Esophagus muscularis mucosa (tissue), 4 donors: ENCODE measurements around the gene MISP. TPM values are rescaled to one million over a fixed set of nuclear protein-coding genes. Genes with fewer than 3 reads are reported as not detected.
"Not testable (repeated sequence)": the region's sequence is repeated elsewhere in the genome, so short reads cannot be mapped to it uniquely, and the experiment has no call there.

Experiments used
- DNase-seq: peaks from one replicate; pipeline ENCODE4 v3.0.0-alpha.2; 2017; ENCODE audit errors: extremely low spot score
- H3K27ac ChIP-seq, 4 donors: fragments of 200-600 bp; sonication (generic); replicated peaks in 1 of 4; 1 replicate in 3 of 4; 2 replicates in 1 of 4; pipeline ENCODE4 v1.5.1; 2016 to 2019; ENCODE audit warnings: mild to moderate bottlenecking in 1 of 4
- H3K27me3 ChIP-seq, 4 donors: fragments of 200-600 bp; sonication (generic); one replicate each; pipeline versions ENCODE4 v1.5.1 to v1.6.0; 2016 to 2019
- H3K36me3 ChIP-seq, 4 donors: fragments of 200-600 bp; sonication (generic); one replicate each; pipeline ENCODE4 v1.5.1; 2016 to 2019
- H3K4me1 ChIP-seq, 4 donors: fragments of 200-600 bp; sonication (generic); one replicate each; pipeline ENCODE4 v1.5.1; 2016 to 2019
- H3K4me3 ChIP-seq, 4 donors: fragments of 200-600 bp; sonication (generic); 1 replicate in 2 of 4; 2 replicates in 2 of 4; pipeline ENCODE4 v1.5.1; 2016 to 2019; ENCODE audit warnings: mild to moderate bottlenecking in 4 of 4, moderate library complexity in 1 of 4
- H3K9me3 ChIP-seq, 4 donors: fragments of 200-600 bp; sonication (generic); 1 replicate in 3 of 4; 2 replicates in 1 of 4; pipeline ENCODE4 v1.5.1; 2016 to 2019
- EP300 ChIP-seq: sonication (generic); formaldehyde crosslinking; IDR thresholded peaks from one replicate; pipeline ENCODE4 v1.6.1; 2017; ENCODE audit warnings: antibody characterized with exemption
- POLR2A ChIP-seq: fragments of 450-650 bp; IDR thresholded peaks from one replicate; pipeline ENCODE4 v1.6.1; 2017; ENCODE audit warnings: antibody characterized with exemption, moderate library complexity, mild to moderate bottlenecking, low read depth
- POLR2AphosphoS5 ChIP-seq, 2 donors: sonication (generic); formaldehyde crosslinking; IDR thresholded peaks; one replicate each; pipeline ENCODE4 v1.6.1; 2017; ENCODE audit warnings: antibody characterized with exemption in 2 of 2
- WGBS: methylation state at CpG from one replicate; pipeline ENCODE4 v1.1.5; 2018; 5-methylcytosine and 5-hydroxymethylcytosine counted together
- intact Hi-C: fragments of 100-400 bp; cut with DNase I; formaldehyde crosslinking; loops from one replicate; pipeline ENCODE4 v1.15.1; 2023
- total RNA-seq, 4 donors: library from RNA; depleted of rRNA; stranded (reverse); fragments of >200 nt; gene quantifications; one replicate each; pipeline versions ENCODE4 v1.1.0 to v1.2.1, GENCODE V29; 2016
- TF ChIP-seq, protein P1 (sequence below), 3 experiments: fragments of 200-600 bp in 2 of 3; fragments of 450-650 bp in 1 of 3; sonication (generic) in 2 of 3; IDR thresholded peaks; one replicate each; pipeline ENCODE4 v1.5.1; 2017 to 2019; ENCODE audit warnings: antibody characterized with exemption in 3 of 3, mild to moderate bottlenecking in 2 of 3, moderate library complexity in 1 of 3

MISP gene
- total RNA-seq, 4 donors from 2014 or later: 2.0 TPM; not detected in 3

DNA sequence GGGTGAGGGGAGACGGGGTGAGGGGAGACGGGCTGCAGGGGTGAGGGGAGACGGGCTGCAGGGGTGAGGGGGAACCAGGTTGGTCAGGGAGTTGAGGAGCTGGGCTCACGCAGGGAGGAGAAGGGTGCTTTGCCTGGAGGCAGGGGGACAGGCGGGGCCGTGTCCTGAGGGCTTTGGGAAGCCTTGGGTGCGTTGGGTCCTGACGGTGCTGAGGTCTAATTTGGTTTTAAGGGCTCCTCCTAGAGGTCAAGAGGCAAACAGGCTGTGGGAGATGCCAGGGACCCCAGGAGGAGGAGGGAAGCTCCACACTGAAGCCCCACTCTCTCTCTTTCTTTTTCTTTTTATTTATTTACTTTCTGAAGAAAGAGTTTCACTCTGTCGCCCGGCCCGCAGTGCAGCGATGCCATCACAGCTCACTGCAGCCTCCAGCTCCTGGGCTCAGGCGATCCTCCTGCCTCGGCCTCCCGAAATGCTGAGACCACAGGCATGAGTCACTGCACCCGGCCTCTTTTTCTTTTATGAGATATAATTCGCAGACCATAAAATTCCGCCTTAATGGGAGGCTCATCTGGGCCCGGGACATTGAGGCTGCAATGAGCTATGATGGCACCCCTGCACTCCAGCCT lies 9.3 kb upstream of the MISP start:
- H3K27me3 ChIP-seq: no peaks in the 10 kb centered on the region
- peaks cover 0 to 12% (median 8%) of the 10 kb centered on the region in 4 donors for H3K9me3 ChIP-seq
- DNase-seq: no peak
- peaks cover 0 to 5% (median 0%) of the 10 kb centered on the region in 4 donors for H3K4me1 ChIP-seq
- TF ChIP-seq EP300: no peak
- TF ChIP-seq POLR2AphosphoS5 (IDR thresholded peaks at IDR 0.05): no peak
- TF ChIP-seq, protein P1, sequence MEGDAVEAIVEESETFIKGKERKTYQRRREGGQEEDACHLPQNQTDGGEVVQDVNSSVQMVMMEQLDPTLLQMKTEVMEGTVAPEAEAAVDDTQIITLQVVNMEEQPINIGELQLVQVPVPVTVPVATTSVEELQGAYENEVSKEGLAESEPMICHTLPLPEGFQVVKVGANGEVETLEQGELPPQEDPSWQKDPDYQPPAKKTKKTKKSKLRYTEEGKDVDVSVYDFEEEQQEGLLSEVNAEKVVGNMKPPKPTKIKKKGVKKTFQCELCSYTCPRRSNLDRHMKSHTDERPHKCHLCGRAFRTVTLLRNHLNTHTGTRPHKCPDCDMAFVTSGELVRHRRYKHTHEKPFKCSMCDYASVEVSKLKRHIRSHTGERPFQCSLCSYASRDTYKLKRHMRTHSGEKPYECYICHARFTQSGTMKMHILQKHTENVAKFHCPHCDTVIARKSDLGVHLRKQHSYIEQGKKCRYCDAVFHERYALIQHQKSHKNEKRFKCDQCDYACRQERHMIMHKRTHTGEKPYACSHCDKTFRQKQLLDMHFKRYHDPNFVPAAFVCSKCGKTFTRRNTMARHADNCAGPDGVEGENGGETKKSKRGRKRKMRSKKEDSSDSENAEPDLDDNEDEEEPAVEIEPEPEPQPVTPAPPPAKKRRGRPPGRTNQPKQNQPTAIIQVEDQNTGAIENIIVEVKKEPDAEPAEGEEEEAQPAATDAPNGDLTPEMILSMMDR (IDR thresholded peaks at IDR 0.05): no peak
- no peak for TF ChIP-seq POLR2A
- no peak overlapping the region for H3K27ac ChIP-seq
- intact Hi-C loops: no loop called here
- H3K36me3 ChIP-seq: peaks cover 7 to 39% (median 30%) of the 10 kb centered on the region in 4 donors
- 80% methylated on average over 17 of the region's 19 CpGs for WGBS
- H3K4me3 ChIP-seq: no peak overlapping the region

DNA sequence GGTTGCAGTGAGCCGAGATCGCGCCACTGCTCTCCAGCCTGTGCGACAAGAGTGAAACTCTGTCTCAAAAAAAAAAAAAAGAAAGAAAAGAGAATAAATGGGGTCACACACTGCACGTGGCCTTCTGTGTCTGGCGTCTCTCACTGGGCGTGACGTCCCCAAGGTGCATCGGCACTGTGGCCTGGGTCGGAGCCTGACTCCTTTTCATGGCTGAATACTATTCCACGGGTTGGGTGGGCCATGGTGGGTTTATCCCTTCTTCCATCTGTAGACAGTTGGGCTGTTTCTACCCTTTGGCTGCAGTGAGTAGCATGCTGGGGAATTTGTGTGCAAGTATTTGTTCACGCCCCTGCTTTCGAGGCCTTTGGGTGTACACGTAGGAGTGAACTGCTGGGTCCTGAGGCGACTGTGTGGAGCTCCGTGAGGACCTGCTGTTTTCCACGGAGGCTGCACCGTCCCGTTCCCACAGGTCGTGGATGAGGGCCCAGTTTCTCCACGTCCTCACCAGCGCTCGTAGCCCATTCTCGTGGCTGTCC lies 8.3 kb upstream of the MISP start:
- Histone ChIP-seq H3K9me3 (peaks cover 0 to 17% (median 15%) of the 10 kb centered on the region in 4 donors), H3K36me3 (peaks cover 7 to 42% (median 35%) of the 10 kb centered on the region in 4 donors), H3K4me3 (no peak overlapping the region), H3K27ac (no peak overlapping the region), H3K4me1 (peaks cover 0 to 3% (median 0%) of the 10 kb centered on the region in 4 donors), H3K27me3 (peaks cover 0 to 6% (median 0%) of the 10 kb centered on the region in 4 donors)
- WGBS: 96% methylated on average over 13 of the region's 24 CpGs
- no peak for DNase-seq
- intact Hi-C loops: no loop called here
- TF ChIP-seq, protein P1 (IDR thresholded peaks at IDR 0.05): no peak
- TF ChIP-seq POLR2AphosphoS5 (IDR thresholded peaks at IDR 0.05): no peak
- no peak for TF ChIP-seq POLR2A
- no peak for TF ChIP-seq EP300

DNA sequence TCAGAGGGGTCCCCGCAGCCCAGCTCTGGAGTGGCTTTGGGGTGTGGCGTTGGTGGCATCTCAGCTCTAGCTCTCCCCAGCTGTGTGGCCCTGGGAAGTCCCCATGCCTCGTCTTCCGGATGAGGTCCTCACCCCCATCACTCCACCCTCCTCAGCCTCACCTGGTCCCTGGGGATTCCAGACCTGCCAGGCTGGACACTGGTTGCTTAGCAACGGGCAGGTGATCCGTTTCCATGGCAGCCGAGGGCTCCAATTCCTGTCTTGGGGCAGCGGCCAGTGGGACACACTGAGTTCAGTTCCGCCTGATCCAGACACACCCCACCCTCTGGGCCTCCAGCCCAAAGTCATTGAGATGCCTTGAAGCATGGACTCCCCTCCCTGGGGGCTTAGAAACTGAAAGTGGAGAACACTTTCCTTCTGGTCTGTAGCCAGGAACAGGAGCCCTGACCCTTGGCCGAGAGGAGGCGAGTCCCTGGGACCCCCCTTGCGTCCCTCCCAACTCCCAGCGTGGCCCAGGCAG lies 7.7 kb upstream of the MISP start:
- peaks cover 7 to 47% (median 40%) of the 10 kb centered on the region in 4 donors for H3K36me3 ChIP-seq
- 63% methylated on average over 12 of the region's 13 CpGs for WGBS
- TF ChIP-seq POLR2A (no peak), POLR2AphosphoS5 (IDR thresholded peaks at IDR 0.05) (no peak)
- TF ChIP-seq, protein P1 (IDR thresholded peaks at IDR 0.05): no peak
- H3K27ac ChIP-seq: no peak overlapping the region
- intact Hi-C loops: no loop called here
- H3K9me3 ChIP-seq: peaks cover 0 to 23% (median 22%) of the 10 kb centered on the region in 4 donors
- H3K27me3 ChIP-seq: peaks cover 0 to 11% (median 0%) of the 10 kb centered on the region in 4 donors
- no peak overlapping the region for H3K4me3 ChIP-seq
- no peaks in the 10 kb centered on the region for H3K4me1 ChIP-seq
- no peak for DNase-seq

DNA sequence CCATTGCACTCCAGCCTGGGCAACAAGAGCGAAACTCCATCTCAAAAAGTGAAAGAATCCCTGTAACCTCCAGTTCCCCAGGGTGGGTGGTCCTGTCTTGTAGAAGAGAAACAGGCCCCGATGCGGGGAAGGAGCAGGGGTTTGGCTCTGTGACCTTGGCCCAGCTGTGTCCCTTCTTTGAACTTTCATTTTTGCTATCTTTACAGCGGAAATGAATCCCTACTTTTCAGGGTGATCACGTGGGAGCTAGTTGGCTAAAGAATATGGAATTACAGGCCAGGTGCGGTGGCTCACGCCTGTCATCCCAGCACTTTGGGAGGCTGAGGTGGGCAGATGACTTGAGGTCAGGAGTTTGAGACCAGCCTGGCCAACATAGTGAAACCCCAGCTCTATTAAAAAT lies 5.8 kb upstream of the MISP start:
- H3K9me3 ChIP-seq: peaks cover 0 to 25% (median 23%) of the 10 kb centered on the region in 4 donors
- intact Hi-C loops, H3K4me3 ChIP-seq, H3K27ac ChIP-seq, DNase-seq, H3K4me1 ChIP-seq: not testable (repeated sequence)
- WGBS: 46% methylated on average over 7 of the region's 7 CpGs
- peaks cover 0 to 22% (median 0%) of the 10 kb centered on the region in 4 donors for H3K27me3 ChIP-seq
- peaks cover 7 to 42% (median 36%) of the 10 kb centered on the region in 4 donors for H3K36me3 ChIP-seq

DNA sequence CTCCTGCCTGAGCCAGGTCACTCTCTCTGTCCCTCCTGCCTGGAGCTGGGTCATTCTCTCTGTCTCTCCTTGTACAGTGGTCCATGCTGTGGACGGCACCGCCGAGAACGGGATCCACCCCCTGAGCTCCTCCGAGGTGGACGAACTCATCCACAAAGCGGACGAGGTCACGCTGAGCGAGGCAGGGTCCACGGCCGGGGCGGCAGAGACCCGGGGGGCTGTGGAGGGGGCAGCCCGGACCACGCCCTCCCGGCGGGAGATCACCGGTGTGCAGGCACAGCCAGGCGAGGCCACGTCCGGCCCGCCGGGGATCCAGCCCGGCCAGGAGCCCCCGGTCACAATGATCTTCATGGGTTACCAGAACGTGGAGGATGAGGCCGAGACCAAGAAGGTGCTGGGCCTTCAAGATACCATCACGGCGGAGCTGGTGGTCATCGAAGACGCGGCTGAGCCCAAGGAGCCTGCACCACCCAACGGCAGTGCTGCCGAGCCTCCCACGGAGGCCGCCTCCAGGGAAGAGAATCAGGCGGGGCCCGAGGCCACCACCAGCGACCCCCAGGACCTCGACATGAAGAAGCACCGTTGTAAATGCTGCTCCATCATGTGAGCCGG lies 4.6 kb upstream of the MISP start:
- Histone ChIP-seq H3K27ac (no peak overlapping the region), H3K9me3 (peaks cover 0 to 25% (median 23%) of the 10 kb centered on the region in 4 donors), H3K27me3 (peaks cover 0 to 32% (median 0%) of the 10 kb centered on the region in 4 donors), H3K4me3 (no peak overlapping the region), H3K36me3 (peaks cover 7 to 36% (median 28%) of the 10 kb centered on the region in 4 donors), H3K4me1 (peaks cover 0 to 3% (median 1%) of the 10 kb centered on the region in 4 donors)
- TF ChIP-seq POLR2AphosphoS5 (IDR thresholded peaks at IDR 0.05) (no peak), POLR2A (no peak), EP300 (no peak)
- TF ChIP-seq, protein P1 (IDR thresholded peaks at IDR 0.05): no peak
- intact Hi-C loops: no loop called here
- DNase-seq: no peak
- 94% methylated on average over 18 of the region's 43 CpGs for WGBS
